NCI-H1092 (cell line): ENCODE results near the gene EGFR.

ENCODE experiments used
- DNase-seq: peaks from one replicate; lab custom pipeline; 2025; lab: John Stamatoyannopoulos, UW

Gene EGFR

GRCh38 chr7:55172161-55172560 lies 153.3 kb downstream of the EGFR start:
- DNase-seq, result no peak

- no peak for DNase-seq
These were observed 154.2 kb downstream of the EGFR start for GRCh38 chr7:55172881-55173609.

GRCh38 chr7:55173671-55174070 lies 154.9 kb downstream of the EGFR start:
- no peak for DNase-seq

- no peak for DNase-seq
These were observed 155.6 kb downstream of the EGFR start for GRCh38 chr7:55174456-55174855.

- DNase-seq, result no peak
These were observed 156.0 kb downstream of the EGFR start for GRCh38 chr7:55174856-55175255.

- no peak for DNase-seq
These were observed 158.3 kb downstream of the EGFR start for GRCh38 chr7:55177068-55177530.

- no peak for DNase-seq
These were observed 158.9 kb downstream of the EGFR start for GRCh38 chr7:55177589-55178261.

- DNase-seq, result no peak
These were observed 159.6 kb downstream of the EGFR start for GRCh38 chr7:55178292-55178862.

- no peak for DNase-seq
These were observed 160.3 kb downstream of the EGFR start for GRCh38 chr7:55178863-55179773.

- no peak for DNase-seq
These were observed 161.3 kb downstream of the EGFR start for GRCh38 chr7:55179931-55180682.

GRCh38 chr7:55180963-55181542 lies 162.2 kb downstream of the EGFR start:
- DNase-seq, result no peak

- no peak for DNase-seq
These were observed 162.9 kb downstream of the EGFR start for GRCh38 chr7:55181762-55182161.

GRCh38 chr7:55183897-55184296 lies 165.1 kb downstream of the EGFR start:
- DNase-seq, result no peak

- no peak for DNase-seq
These were observed 166.5 kb downstream of the EGFR start for GRCh38 chr7:55185321-55185802.

GRCh38 chr7:55185941-55186609 lies 167.3 kb downstream of the EGFR start:
- no peak for DNase-seq

GRCh38 chr7:55187701-55188491 lies 169.1 kb downstream of the EGFR start:
- no peak for DNase-seq

- DNase-seq, result no peak
These were observed 169.8 kb downstream of the EGFR start for GRCh38 chr7:55188590-55189138.

- no peak for DNase-seq
These were observed 170.4 kb downstream of the EGFR start for GRCh38 chr7:55189146-55189766.
